H9 (cell line): Measurements from ENCODE around the gene KBTBD12. TPM values are rescaled to one million over a fixed set of nuclear protein-coding genes. Genes with fewer than 3 reads are reported as not detected.

ENCODE experiments used
- DNase-seq: peaks from one replicate; pipeline ENCODE4 v3.0.0-alpha.2; 2017
- H2AFZ ChIP-seq: one replicate; pipeline ENCODE4 v1.6.1; 2013; ENCODE audit warnings: mild to moderate bottlenecking, low read length, control low read depth, moderate library complexity
- H2AK5ac ChIP-seq: 2 replicates; pipeline ENCODE4 v1.6.1; 2013; ENCODE audit warnings: low read length, control low read depth, mixed read lengths; ENCODE audit not compliant: insufficient read length
- H2BK120ac ChIP-seq: one replicate; pipeline ENCODE4 v1.6.1; 2013; ENCODE audit warnings: low read depth, mild to moderate bottlenecking, low read length, control low read depth, inconsistent platforms; ENCODE audit not compliant: poor library complexity, severe bottlenecking
- H2BK12ac ChIP-seq: 2 replicates; pipeline ENCODE4 v1.6.1; 2013; ENCODE audit warnings: low read length, control low read depth, mixed read lengths, low read depth; ENCODE audit not compliant: insufficient read length
- H2BK15ac ChIP-seq: 2 replicates; pipeline ENCODE4 v1.6.1; 2013; ENCODE audit warnings: low read depth, low read length, control low read depth
- H2BK20ac ChIP-seq: one replicate; pipeline ENCODE4 v1.6.1; 2013; ENCODE audit warnings: low read depth, mild to moderate bottlenecking, low read length, control low read depth, inconsistent platforms; ENCODE audit not compliant: poor library complexity, severe bottlenecking
- H2BK5ac ChIP-seq: 2 replicates; pipeline ENCODE4 v1.6.1; 2013; ENCODE audit warnings: low read length, control low read depth, mixed read lengths; ENCODE audit not compliant: insufficient read length
- H3K14ac ChIP-seq: 2 replicates; pipeline ENCODE4 v1.6.1; 2013; ENCODE audit warnings: low read length, control low read depth; ENCODE audit not compliant: insufficient read depth
- H3K18ac ChIP-seq: 2 replicates; pipeline ENCODE4 v1.6.1; 2013; ENCODE audit warnings: low read depth, mild to moderate bottlenecking, mixed read lengths, low read length, control low read depth; ENCODE audit not compliant: insufficient read length
- H3K23ac ChIP-seq: 2 replicates; pipeline ENCODE4 v1.6.1; 2013; ENCODE audit warnings: low read length, control low read depth, mixed read lengths, low read depth; ENCODE audit not compliant: insufficient read length
- H3K23me2 ChIP-seq: 2 replicates; pipeline ENCODE4 v1.6.1; 2013; ENCODE audit warnings: low read depth, mild to moderate bottlenecking, mixed read lengths, low read length, control low read depth; ENCODE audit not compliant: insufficient read length, poor library complexity, severe bottlenecking
- H3K27ac ChIP-seq: 2 replicates; pipeline ENCODE4 v1.5.1; 2013; ENCODE audit warnings: low read length, control low read depth, mixed read lengths, low read depth; ENCODE audit not compliant: insufficient read length
- H3K27me3 ChIP-seq: 2 replicates; pipeline ENCODE4 v1.6.1; 2013; ENCODE audit warnings: low read length, control low read depth, inconsistent platforms; ENCODE audit not compliant: insufficient read depth
- H3K4ac ChIP-seq: 2 replicates; pipeline ENCODE4 v1.6.1; 2013; ENCODE audit warnings: low read depth, mild to moderate bottlenecking, control low read depth, inconsistent platforms, low read length, moderate library complexity
- H3K4me1 ChIP-seq: 2 replicates; pipeline ENCODE4 v1.6.1; 2013; ENCODE audit warnings: low read length, control low read depth, inconsistent platforms; ENCODE audit not compliant: insufficient read depth
- H3K4me2 ChIP-seq: 2 replicates; pipeline ENCODE4 v1.6.1; 2013; ENCODE audit warnings: low read length, control low read depth, mixed read lengths; ENCODE audit not compliant: insufficient read length, insufficient read depth
- H3K56ac ChIP-seq: 2 replicates; pipeline ENCODE4 v1.6.1; 2013; ENCODE audit warnings: low read depth, mild to moderate bottlenecking, mixed read lengths, low read length, control low read depth; ENCODE audit not compliant: insufficient read length
- H3K79me1 ChIP-seq: 2 replicates; pipeline ENCODE4 v1.6.1; 2013; ENCODE audit warnings: low read depth, mild to moderate bottlenecking, moderate library complexity, low read length, control low read depth, inconsistent platforms; ENCODE audit not compliant: insufficient read depth, poor library complexity, severe bottlenecking
- H3K79me2 ChIP-seq: 2 replicates; pipeline ENCODE4 v1.6.1; 2013; ENCODE audit warnings: low read length, control low read depth, inconsistent platforms; ENCODE audit not compliant: insufficient read depth
- H3K9ac ChIP-seq: 2 replicates; pipeline ENCODE4 v1.6.1; 2013; ENCODE audit warnings: low read length, control low read depth, mixed read lengths; ENCODE audit not compliant: insufficient read length; ENCODE audit errors: extremely low read depth
- H3K9me3 ChIP-seq: one replicate; pipeline ENCODE4 v1.6.1; 2013; ENCODE audit warnings: low read depth, low read length, inconsistent platforms; ENCODE audit not compliant: control insufficient read depth
- H3T11ph ChIP-seq: one replicate; pipeline ENCODE4 v1.6.1; 2013; ENCODE audit warnings: mild to moderate bottlenecking, low read length, control low read depth, inconsistent platforms
- H4K20me1 ChIP-seq: one replicate; pipeline ENCODE4 v1.6.1; 2013; ENCODE audit not compliant: control insufficient read depth, insufficient read length, insufficient read depth
- H4K5ac ChIP-seq: 2 replicates; pipeline ENCODE4 v1.6.1; 2013; ENCODE audit warnings: low read depth, mild to moderate bottlenecking, mixed read lengths, low read length, control low read depth; ENCODE audit not compliant: insufficient read length
- H4K8ac ChIP-seq: replicated peaks from 2 replicates; pipeline ENCODE4 v1.6.1; 2013; ENCODE audit warnings: low read length, control low read depth, mixed read lengths, low read depth; ENCODE audit not compliant: insufficient read length
- H4K91ac ChIP-seq: 2 replicates; pipeline ENCODE4 v1.6.1; 2013; ENCODE audit warnings: low read depth, mild to moderate bottlenecking, moderate library complexity, mixed read lengths, low read length, control low read depth; ENCODE audit not compliant: insufficient read length
- H3K27ac Mint-ChIP-seq, 3 experiments: 2 replicates in 2 of 3; 3 replicates in 1 of 3; pipeline ENCODE4 v1.8.0; 2020 to 2021; ENCODE audit warnings: mixed read lengths in 3 of 3, mild to moderate bottlenecking in 1 of 3, moderate library complexity in 1 of 3
- H3K27me3 Mint-ChIP-seq: 2 replicates; pipeline ENCODE4 v1.8.0; 2021; ENCODE audit warnings: low read depth, mild to moderate bottlenecking, moderate library complexity, mixed read lengths
- H3K36me3 Mint-ChIP-seq, 3 experiments: 2 replicates in 2 of 3; 3 replicates in 1 of 3; pipeline ENCODE4 v1.8.0; 2020 to 2021; ENCODE audit warnings: low read depth in 3 of 3, mixed read lengths in 3 of 3; ENCODE audit not compliant: insufficient read depth in 1 of 3
- H3K4me1 Mint-ChIP-seq, 2 experiments: 2 replicates each; pipeline ENCODE4 v1.8.0; 2020; ENCODE audit warnings: mixed read lengths in 2 of 2
- H3K4me3 Mint-ChIP-seq, 2 experiments: 2 replicates in 1 of 2; 3 replicates in 1 of 2; pipeline ENCODE4 v1.8.0; 2020 to 2021; ENCODE audit warnings: mild to moderate bottlenecking in 2 of 2, mixed read lengths in 2 of 2, moderate library complexity in 1 of 2
- H3K9me3 Mint-ChIP-seq, 2 experiments: 2 replicates in 1 of 2; 3 replicates in 1 of 2; pipeline ENCODE4 v1.8.0; 2020; ENCODE audit warnings: mild to moderate bottlenecking in 2 of 2, mixed read lengths in 2 of 2, moderate library complexity in 1 of 2
- CTCF ChIP-seq: fragments of 200-600 bp; sonication (generic); conservative IDR thresholded peaks from 3 replicates; pipeline ENCODE4 v1.8.0; 2021; ENCODE audit warnings: antibody characterized with exemption, mild to moderate bottlenecking
- WGBS: extraction: QIAGEN DNeasy Blood & Tissue Kit; methylation state at CpG from one replicate; pipeline ENCODE4 v1.1.7; 2013; ENCODE audit warnings: missing lambda C conversion rate, low lambda C conversion rate, mixed read lengths; ENCODE audit not compliant: insufficient read length; ENCODE audit errors: extremely low coverage; 5-methylcytosine and 5-hydroxymethylcytosine counted together
- total RNA-seq: library from RNA; stranded (reverse); gene quantifications from 2 replicates; pipeline ENCODE4 v1.2.1, GENCODE V29; 2021

Gene KBTBD12
- total RNA-seq, 1 experiment from 2014 or later = not detected

GRCh38 chr3:127974226-127974625, 59.2 kb downstream of the KBTBD12 start:
- H3K23me2 ChIP-seq = no peaks in the 10 kb centered on the region
- no peak overlapping the region for H2AFZ ChIP-seq
- no peak overlapping the region for H3K4me2 ChIP-seq
- DNase-seq = no peak
- H2AK5ac ChIP-seq = no peak overlapping the region
- no peaks in the 10 kb centered on the region for H3K36me3 Mint-ChIP-seq
- H3K4me1 ChIP-seq = no peaks in the 10 kb centered on the region
- H3K23ac ChIP-seq = no peak overlapping the region
- no peak overlapping the region for H4K8ac ChIP-seq
- H2BK5ac ChIP-seq = no peak overlapping the region
- H3K4me1 Mint-ChIP-seq = no peaks in the 10 kb centered on the region
- no peak overlapping the region for H3K27ac ChIP-seq
- H3K9me3 ChIP-seq = no peaks in the 10 kb centered on the region
- no peak for TF ChIP-seq CTCF
- H3T11ph ChIP-seq = no peak overlapping the region
- H2BK20ac ChIP-seq = no peak overlapping the region
- no peak overlapping the region for H4K91ac ChIP-seq
- no peaks in the 10 kb centered on the region for H3K79me1 ChIP-seq
- no peak overlapping the region for H3K4me3 Mint-ChIP-seq
- H3K18ac ChIP-seq = no peak overlapping the region
- H3K4ac ChIP-seq = no peak overlapping the region
- no CpG with 5 or more reads among the region's 2 CpGs for WGBS
- no peak overlapping the region for H3K14ac ChIP-seq
- H4K5ac ChIP-seq = no peak overlapping the region
- no peaks in the 10 kb centered on the region for H3K79me2 ChIP-seq
- H3K9ac ChIP-seq = no peak overlapping the region
- H2BK120ac ChIP-seq = no peak overlapping the region
- H4K20me1 ChIP-seq = no peaks in the 10 kb centered on the region
- H3K27me3 Mint-ChIP-seq = peaks cover 30% of the 10 kb centered on the region
- H3K27me3 ChIP-seq = no peaks in the 10 kb centered on the region
- H2BK12ac ChIP-seq = no peak overlapping the region
- H3K9me3 Mint-ChIP-seq = no peaks in the 10 kb centered on the region
- no peak overlapping the region for H2BK15ac ChIP-seq
- H3K56ac ChIP-seq = no peak overlapping the region
- no peak overlapping the region for H3K27ac Mint-ChIP-seq
